ENCODE results near the gene DOCK9.

DNA sequence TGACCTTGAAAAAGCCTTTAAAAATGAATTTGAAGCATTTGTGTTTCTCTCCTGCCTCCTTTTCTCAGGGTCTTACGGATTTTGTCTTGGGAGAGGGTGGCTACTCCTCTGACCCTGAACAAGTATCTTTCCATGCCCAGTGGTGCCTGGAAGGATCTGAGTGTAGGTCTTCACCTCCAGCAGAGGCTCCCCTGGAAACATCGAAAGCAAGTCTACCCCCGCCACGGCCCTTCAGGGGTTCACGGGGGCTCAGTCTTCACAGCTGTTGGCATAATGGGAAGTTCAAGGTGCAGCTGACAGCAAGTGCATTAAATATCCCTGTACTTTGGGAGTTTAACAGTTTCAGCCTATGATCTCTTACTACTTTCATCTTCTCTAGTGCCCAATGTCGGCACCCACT lies 182.6 kb downstream of the DOCK9 start:
- TF ChIP-seq, protein P1, sequence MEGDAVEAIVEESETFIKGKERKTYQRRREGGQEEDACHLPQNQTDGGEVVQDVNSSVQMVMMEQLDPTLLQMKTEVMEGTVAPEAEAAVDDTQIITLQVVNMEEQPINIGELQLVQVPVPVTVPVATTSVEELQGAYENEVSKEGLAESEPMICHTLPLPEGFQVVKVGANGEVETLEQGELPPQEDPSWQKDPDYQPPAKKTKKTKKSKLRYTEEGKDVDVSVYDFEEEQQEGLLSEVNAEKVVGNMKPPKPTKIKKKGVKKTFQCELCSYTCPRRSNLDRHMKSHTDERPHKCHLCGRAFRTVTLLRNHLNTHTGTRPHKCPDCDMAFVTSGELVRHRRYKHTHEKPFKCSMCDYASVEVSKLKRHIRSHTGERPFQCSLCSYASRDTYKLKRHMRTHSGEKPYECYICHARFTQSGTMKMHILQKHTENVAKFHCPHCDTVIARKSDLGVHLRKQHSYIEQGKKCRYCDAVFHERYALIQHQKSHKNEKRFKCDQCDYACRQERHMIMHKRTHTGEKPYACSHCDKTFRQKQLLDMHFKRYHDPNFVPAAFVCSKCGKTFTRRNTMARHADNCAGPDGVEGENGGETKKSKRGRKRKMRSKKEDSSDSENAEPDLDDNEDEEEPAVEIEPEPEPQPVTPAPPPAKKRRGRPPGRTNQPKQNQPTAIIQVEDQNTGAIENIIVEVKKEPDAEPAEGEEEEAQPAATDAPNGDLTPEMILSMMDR (IDR thresholded peaks at IDR 0.05), result no peak
- TF ChIP-seq POLR2AphosphoS5 (IDR thresholded peaks at IDR 0.05), result no peak

Measured in prostate gland (tissue), 2 donors.